ENCODE data around the gene LRP5. TPM values are rescaled to one million over a fixed set of nuclear protein-coding genes. Genes with fewer than 3 reads are reported as not detected.

Gene LRP5
- total RNA-seq = 10.2 TPM

GRCh38 chr11:68312117-68312779, at the start of gene LRP5:
TSS of gene LRP5 (plus strand) at chr11:68312591. CDS start at chr11:68312715, 124 bp downstream.
- FAIRE-seq (no peak), DNase-seq (ENCODE audit: low spot score in 2 of 2) (peak; percentile 74 to 79)

GRCh38 chr11:68263444-68264035, 48.9 kb upstream of the LRP5 start:
- FAIRE-seq (no peak), DNase-seq (ENCODE audit: low spot score in 2 of 2) (no peak)

DNA sequence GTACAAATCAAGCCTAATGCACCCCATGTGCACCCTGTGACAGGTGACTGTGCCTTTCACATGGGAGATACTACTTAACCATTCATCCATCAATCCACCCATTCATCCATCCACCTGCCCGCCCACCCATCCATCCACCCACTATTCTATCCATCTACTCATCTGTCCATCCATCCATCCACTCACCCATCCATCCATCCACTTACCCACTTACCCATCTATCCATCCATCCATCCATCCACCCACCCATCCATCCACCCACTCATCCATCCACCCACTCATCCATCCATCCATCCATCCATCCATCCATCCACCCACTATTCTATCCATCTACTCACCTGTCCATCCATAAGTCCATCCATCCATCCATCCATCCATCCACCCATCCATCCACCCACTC, 48.1 kb upstream of the LRP5 start:
- DNase-seq (ENCODE audit: low spot score in 2 of 2) = no peak
- no peak for FAIRE-seq

DNA sequence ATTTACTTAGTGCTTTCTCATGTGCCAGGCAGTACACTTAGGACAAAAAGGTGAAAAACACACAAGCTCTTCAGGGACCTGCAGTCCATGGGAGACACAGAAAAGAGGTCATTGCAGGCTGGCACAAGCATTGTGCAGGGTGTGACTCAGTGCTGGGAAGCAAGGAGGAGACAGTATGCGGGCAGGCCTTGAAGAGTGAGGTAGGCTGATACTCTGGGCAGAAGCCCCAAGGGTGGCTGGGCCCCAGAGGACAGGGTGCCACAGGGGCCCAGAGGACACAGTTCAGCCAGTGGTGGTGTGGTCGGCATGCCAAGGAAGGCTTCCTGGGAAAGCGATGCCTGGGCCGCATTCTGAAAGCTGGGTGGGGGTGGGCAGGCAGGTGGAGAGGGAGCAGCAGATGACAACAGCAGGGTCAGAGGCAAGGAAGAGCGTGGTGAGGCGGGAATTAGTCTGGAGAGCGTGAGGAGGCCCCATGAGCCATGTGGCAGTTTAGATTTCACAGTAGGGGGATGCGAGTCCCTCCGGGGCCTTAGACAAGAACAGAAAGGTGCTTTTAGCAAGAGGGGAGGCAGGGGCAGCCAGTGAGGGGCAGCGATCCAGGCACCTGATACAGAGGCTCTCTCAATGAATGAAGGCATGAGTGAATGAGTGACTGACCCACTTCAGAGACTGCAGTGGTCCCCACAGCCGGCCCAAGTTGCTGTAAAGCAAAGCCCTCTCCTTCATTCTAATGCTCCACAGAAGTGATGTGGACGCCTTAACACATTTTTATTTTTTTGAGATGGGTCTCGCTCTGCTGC, 47.5 kb upstream of the LRP5 start:
- FAIRE-seq (no peak), DNase-seq (ENCODE audit: low spot score in 2 of 2) (no peak)

DNA sequence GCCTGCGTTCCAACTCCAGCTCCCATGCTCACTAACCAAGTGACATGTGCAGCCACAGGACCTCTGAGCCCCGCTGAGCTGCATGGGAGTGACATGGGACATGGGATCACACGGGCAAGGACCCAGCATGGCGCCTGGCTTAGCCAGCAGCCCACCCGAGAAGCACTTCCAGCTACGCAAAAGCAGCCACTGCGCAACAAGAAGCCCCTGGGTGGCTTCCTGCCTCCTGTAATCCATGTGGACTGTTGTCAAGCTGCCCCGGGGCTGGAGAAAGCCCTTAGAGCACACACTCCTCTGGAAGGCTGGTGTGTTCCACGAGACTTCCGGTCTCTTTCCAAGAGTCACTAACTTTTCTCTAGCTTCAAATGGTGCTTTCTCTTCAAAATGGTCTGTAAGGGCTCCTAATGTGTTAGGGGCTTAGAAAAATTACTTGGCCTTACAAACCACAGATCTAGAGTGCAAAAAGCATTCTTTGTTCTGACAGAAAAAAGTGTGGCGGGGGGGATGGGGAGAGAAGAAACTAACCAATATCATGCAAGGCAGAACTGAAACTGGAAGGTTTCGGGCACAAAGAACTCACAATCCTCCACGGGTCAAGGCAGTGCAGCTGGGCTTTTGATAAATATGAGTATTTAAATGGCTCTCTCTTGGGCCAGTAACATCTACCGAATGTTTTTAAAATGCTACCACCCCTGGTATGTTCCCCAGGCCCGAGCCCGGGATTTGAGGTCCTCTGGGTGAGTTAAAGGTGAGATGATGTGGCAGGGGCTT, 46.1 kb upstream of the LRP5 start:
- peak in 1 of 2 donors; percentile 34 for DNase-seq (ENCODE audit: low spot score in 2 of 2)

GRCh38 chr11:68266936-68267880, 45.2 kb upstream of the LRP5 start:
- no peak for DNase-seq (ENCODE audit: low spot score in 2 of 2)
- FAIRE-seq = no peak

More for the DNA sequence above, 46.1 kb upstream of the LRP5 start:
- no peak for FAIRE-seq

DNA sequence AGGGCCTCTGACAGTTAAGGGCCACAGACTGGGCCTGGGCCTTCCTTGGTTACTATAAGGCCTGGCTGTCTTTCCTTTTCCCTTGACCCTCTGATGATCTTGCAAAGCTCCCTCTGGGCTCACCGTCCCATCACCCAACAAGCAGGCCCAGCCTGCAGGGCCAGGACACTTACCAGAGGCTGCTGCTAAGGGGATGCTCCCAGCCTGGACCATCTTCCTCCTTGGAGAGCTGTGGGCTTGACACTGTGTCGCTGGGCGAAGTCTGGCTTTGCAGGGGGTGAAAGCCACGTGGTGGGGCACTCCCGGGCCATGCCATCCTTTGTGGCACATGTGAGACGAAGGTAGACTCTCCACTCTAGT, 44.5 kb upstream of the LRP5 start:
- FAIRE-seq = no peak
- DNase-seq (ENCODE audit: low spot score in 2 of 2) = no peak

GRCh38 chr11:68269414-68270081, 42.8 kb upstream of the LRP5 start:
- DNase-seq (ENCODE audit: low spot score in 2 of 2) = no peak
- no peak for FAIRE-seq

- DNase-seq (ENCODE audit: low spot score in 2 of 2) = no peak
- FAIRE-seq = no peak
These were observed 42.0 kb upstream of the LRP5 start for GRCh38 chr11:68270196-68271022.

DNA sequence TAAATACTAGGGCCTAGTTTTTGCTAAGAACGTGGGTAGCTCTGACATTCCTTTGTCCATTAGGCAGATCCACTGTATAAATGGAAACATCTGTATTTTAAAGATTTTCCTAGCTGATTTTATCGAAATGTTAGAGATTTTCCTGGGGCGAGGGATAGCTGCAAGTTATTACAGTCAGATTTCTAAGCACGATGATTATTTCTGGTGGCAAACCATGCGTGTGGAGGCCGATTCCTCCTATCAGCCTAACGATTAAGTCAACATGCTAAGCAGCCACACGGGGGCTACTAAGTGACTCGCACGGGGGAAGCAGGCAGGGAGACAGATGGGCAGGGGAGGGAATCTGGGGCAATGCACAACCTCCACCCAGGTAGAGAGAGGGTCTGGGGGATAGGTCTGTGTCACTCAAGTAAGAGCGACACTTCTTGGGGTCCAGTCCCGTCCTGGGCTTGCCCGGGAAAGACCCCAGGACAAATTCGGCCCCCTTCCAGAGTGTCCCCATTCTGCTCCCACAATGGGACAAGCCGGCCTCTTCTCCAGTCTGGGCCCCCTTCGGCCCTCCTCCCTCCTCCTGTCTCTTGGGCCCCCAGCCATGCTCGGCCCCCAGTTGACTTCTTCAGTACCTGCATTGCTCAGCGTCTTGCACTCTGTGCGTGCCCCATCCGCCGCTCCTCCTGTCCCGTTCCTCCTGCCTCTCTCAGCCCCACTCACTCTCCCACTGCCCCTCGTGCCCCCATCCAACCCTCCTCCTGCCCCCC, 41.2 kb upstream of the LRP5 start:
- FAIRE-seq = no peak
- peak; percentile 50 to 58 for DNase-seq (ENCODE audit: low spot score in 2 of 2)

DNA sequence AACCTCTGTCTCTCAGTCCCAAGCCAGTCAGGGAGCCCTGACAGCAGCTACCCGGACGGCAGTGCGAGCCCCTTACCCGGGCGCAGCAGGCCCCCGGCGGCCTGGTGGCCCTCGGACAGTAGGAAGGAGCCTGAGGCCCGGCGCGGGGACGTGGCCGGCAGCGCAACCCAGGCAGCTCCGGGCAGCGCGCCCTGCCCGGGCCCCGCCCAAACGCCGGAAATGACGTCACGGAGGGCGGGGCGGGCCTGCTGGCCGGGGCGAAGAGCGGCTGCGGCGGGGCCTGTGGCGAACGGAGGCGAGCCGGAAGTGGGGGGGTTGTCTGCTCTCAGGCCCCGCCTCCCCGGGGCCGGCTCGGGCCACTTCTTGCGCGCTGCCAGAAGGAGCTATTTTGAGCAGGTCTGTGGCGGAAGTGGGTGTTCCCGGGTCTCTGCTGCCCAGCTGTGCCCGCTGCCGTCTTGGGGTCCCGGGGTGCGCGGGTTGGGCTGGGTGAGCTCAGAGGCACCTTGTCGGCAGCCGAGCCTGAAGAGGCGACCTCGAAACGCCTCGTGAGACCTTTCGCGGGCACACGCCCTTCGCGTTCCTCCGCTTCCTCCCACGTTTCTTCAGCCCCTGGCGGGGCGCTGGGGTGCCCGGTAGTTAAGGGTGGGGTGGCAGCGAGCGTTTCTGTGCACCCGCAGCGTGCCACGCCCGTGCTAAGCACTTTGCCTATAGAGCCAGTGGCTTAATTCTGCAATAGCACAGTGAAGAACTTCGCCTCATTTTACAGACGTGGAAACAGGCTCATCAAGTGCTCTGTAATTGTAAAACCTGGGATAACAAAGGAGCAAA, 40.4 kb upstream of the LRP5 start, which contains the start of gene C11orf24:
Gene C11orf24, minus strand, starts transcription at position 193 of the 828 bp plus-strand sequence. CDS start 8,206 bp downstream, outside the sequence.
- FAIRE-seq = no peak
- DNase-seq (ENCODE audit: low spot score in 2 of 2) = peak; percentile 99 to 100

DNA sequence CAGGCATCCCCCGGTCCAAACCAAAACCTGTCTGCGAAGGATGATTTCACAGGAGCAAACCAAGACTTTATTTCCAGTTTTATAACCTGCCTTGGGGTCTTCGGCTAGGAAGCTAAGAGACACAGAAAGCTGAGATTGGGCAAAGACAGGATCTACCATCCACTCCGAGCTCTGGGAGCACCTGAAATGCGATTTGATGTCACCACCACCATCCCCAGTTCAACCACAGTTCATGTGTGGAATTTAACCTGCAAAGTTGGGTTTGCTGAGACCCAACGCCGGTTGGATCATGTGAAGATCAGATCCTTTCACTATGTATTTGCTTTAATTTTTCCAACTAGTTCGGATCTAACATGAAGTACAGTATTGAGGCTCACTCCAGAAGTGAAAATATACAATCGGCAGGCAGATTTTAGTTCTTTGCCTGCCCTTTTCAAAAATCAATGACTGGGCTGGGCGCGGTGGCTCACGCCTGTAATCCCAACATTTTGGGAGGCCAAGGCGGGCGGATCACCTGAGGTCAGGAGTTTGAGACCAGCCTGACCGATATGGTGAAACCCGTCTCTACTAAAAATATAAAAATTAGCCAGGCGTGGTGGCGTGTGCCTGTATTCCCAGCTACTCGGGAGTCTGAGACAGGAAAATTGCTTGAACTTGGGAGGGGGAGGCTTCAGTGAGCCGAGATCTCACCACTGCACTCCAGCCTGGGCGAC, 39.2 kb upstream of the LRP5 start:
- FAIRE-seq (no peak), DNase-seq (ENCODE audit: low spot score in 2 of 2) (no peak)

DNA sequence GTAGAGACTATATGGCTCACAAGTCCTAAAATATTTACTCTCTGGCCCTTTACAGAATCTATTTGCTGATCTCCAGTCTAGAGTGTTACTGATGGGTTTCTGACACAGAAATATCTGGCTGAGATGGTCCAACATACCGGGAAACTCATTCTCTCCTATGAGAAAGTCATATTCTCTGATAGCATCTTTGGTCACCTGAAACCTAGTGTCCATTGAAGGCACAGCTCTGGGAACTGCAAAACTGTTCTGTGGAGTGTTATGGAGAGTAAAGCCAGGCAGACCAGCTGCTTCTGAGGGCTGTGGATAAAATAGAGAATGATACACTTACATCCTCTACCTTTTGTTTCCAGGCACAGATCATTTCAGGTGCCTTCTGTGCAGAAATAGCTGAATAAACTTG, 38.1 kb upstream of the LRP5 start:
- DNase-seq (ENCODE audit: low spot score in 2 of 2) (no peak), FAIRE-seq (no peak)

- no peak for FAIRE-seq
These were observed 36.5 kb upstream of the LRP5 start for GRCh38 chr11:68275721-68276507.

DNA sequence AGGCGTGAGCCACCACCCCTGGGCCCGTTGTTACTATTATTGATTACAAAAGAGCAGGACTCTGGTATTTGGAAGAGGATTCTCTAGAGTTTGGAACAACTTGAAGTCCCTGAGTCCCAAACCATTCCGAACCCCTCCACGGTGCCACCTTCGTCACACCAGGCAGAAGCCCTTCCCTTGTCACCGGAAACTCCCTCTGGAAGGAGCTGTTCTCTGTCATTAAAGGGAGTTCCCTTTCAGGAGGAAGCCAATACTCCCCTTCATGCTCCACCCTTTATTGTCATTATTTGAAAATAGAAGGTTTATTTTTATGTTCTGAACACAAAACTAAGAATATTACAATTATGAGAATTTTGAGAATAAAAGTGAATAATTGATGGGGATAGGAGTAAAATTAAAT, 35.5 kb upstream of the LRP5 start:
- FAIRE-seq = no peak

More at GRCh38 chr11:68275721-68276507, 36.5 kb upstream of the LRP5 start:
- no peak for DNase-seq (ENCODE audit: low spot score in 2 of 2)

More for the DNA sequence above, 35.5 kb upstream of the LRP5 start:
- no peak for DNase-seq (ENCODE audit: low spot score in 2 of 2)
